GM19238 (cell line): ENCODE measurements around the gene NET1.
"Not testable (repeated sequence)": the region's sequence is repeated elsewhere in the genome, so short reads cannot be mapped to it uniquely, and the experiment has no call there.

Experiments
- DNase-seq: peaks from one replicate; pipeline ENCODE4 v3.0.0; 2011; ENCODE audit warnings: low spot score; ENCODE audit not compliant: insufficient read length

Gene NET1

DNA sequence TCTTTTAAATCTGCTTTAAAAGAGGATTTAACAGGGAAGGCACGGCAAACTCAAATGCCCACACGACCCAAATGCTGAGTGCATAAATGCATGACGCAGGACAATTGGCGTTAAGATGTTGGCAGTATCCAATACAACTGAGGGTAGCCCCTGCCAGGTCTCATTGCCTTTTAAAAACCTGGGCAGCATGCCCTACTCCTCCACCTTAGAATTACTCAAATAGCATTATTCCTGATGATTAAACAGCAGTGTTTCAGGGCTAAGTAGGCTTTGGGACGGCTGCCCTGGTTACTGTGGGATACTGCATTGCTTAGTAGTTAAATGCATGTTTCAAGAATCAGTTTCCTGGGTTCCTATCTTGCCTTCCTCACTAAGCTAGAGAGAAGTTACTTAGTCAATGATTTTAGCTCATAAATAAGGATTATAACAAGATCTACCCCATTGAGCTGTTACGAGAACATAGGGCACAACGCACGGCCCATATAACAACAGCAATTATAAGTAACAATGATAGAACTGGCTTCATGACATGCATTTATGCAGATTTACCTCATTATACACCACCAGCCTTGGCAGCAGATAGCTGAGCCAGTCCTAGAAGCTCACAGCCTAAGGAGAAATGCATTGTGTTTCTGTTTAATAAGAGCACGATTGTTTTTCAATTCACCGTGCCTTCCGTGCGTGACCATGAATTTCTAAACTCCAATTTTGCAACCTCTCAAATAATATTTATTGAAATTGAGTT, 15.6 kb upstream of the NET1 start:
- no peak for DNase-seq

DNA sequence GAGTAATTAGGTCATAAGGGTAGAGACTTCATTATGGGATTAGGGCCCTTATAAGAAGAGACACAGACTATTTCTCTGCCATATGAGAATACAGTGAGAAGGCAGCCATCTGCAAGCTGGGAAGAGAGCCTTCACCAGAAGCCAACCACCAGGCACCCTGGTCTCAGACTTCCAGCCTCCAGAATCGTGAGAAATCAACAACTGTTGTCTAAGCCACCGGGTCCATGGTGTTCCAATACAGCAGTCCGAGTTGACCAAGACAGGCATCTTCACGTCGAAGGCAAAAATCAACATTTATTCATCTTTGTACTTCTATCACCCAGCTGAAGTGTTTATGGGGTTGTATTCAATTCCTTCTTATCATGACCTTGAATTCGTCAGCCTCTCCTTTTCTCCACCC, 13.0 kb upstream of the NET1 start:
- DNase-seq = no peak

DNA sequence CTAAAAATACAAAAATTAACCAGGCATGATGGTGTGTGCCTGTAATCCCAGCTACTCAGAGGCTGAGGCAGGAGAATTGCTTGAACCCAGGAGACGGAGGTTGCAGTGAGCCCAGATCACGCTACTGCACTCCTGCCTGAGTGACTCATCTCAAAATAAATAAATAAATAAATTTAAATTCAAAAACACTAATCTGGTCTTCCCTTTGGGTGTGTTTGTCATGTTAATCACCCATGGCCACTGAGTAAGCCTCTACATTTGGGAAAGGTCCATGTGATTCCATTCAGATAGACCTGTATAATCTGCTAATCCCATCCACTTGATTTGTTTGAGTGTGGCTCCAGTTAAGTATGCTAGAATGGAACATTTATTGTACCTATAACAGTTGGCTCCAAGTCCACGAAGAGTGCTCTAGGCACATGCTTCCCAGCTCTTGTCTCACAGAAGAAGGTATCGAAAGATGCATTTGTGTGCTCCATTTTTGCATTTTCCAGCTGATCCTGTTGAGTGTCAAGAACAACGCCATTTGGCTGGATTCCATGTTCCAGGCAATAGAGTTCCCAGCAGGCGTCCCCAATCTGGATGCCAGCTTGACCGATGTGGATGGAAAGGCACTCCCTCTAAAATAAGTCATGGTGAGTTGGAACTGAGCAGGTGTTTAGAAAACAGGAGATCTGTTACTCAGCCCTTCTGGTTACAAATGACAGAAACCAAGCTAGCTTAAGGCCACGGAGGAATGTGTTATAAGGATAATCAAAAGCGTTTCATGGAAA, 11.7 kb upstream of the NET1 start:
- DNase-seq = no peak

DNA sequence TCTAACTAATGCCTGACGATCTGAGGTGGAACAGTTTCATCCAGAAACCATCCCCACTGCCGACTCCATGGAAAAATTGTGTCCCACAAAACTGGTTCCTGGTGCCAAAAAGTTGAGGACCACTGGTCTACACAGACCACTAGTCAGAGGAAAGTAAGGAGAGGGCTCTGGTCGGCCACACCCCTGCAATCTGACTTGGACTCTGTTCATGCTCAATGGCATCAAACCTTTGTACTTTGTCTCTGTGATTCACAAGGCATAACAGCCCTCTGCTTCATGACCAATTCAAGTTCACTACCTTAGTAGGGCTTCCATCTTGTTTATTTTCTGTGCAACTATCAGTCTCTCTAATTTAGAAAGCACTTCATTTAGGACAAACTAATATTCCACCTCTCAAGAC, 9.6 kb upstream of the NET1 start:
- no peak for DNase-seq

DNA sequence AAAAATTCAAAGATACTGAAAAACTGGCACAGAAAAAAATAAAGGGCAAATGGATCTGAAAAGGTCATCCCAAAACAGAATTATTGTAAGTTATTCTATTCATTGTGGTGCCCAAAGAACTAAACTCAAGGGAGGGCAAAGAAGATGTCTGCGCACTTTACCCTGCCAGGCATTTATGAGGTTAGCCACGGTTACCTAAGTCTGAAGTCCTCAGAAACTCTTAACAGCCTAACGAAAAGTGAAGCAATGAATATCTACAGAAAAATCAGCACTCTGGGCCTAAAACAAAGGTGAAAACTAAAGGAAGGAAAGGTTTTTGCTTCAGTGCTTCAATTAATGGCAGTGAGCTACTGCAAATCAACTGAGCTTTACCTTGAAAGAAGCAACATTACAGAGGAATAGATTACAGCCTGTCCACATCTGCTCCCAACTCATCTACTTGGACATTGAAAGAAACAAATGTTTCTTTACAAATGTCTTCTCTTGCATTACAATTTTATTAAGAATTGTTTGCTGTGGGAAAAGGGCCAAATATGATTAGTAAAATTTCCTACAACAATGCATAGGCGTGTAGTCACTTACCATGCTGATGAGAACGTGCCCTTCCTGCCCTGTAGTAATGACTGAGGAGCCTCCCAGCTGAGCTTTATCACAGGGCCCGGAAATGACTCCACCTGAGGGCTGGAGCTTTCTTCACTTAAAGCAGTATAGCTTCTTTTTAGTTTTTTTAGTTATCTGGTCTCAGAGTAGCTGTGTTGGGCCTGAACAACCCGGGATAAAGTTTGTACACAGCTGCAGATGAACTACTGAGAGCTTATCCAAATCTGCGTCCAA, 7.9 kb upstream of the NET1 start, which contains the start of gene TUBAL3:
Gene TUBAL3, minus strand, starts transcription at position 621 of the 834 bp plus-strand sequence. Its CDS starts 36 bp downstream, at position 585.
- no peak for DNase-seq

DNA sequence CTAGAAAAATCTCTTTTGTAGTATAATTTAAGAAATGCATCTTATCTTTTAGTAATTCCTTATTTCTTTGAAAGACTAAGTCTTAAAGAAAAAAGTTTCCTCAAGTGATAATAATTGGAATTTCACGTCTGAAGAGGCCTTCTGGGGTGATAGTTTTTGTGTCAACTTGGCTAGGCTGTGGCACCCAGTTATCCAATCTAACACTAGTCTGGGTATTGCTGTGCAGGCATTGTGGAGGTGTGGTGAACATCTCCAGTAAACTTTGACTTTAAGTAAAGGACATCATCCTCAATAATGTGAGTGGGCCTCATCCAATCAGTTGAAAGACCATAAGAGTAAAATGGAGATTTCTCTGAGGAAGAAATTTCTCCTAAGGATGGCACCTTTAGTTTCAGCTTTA, 5.4 kb upstream of the NET1 start:
- DNase-seq = no peak

DNA sequence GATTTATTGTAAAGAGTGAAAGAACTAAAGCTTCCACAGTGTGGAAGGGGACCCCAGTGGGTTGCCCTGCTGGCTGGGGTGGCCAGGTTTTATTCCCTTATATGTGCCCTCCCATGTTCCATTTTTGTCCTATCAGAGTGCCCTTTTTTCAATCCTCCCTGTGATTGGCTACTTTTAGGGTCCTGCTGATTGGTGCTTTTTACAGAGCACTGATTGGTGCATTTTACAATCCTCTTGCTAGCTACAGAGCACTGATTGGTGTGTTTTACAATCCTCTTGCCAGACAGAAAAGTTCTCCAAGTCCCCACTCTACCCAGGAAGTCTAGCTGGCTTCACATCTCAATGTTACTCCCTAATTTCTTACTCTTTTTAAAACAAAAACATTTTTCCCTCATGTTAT, 1.6 kb upstream of the NET1 start:
- not testable (repeated sequence) for DNase-seq

DNA sequence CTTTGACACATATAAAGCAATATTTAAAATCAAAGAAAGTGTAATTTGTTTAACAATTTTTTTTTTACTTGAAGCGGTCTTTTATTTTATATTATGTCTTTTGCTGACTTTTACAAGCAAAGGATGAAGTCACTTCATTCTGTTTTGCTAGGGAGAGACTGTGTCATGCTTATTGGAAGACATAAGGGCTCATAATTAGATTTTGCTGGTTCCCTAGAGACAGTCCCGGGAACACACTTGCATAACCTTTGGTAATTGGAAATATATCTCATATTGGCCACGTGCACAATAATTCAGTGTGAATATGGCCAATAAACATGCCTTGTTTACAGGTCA, 448 bp upstream of the NET1 start:
- DNase-seq = no peak

DNA sequence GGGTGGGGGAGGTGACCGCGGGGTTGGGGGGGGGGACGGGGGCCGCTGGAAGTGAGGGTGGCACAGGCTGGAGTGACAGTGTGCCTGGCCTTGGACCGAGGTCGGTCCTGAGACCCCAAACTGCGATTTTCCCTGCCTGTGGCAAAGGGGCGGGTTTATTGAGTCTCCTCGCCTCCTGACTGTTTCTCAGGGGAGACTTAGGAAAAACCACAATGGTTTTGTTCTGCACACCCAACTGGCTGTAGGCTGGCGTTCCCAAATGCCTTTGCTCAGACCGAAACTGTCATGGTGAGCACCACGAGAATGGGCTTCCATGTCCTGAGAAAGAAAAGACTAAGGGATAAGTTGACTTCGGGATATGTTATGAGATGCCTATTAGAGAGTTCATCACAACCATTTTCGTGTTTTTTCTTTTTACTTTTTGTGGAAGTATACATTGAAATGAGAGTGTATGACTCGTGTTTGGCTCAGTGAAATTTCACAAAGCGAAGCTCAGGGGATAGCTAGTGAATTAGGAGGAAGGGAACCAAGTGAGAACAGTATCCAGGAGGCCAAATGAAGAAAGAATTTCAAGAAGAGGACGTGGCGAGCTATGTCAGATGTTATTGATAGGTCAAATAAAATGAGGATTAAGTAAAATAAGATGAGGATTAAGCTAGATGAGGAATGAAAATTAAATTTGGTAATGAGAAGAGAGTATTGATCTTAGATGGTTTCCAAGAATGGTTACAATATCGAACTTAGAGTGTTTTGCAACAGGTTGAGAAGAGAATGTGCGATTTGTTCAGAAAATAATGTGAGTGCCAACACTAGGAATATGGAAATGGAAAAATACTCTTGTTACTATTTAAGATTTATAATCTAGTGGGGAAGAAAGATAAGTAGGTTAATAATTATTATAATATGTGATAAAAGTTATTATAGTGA, 918 bp downstream of the NET1 start:
- no peak for DNase-seq

DNA sequence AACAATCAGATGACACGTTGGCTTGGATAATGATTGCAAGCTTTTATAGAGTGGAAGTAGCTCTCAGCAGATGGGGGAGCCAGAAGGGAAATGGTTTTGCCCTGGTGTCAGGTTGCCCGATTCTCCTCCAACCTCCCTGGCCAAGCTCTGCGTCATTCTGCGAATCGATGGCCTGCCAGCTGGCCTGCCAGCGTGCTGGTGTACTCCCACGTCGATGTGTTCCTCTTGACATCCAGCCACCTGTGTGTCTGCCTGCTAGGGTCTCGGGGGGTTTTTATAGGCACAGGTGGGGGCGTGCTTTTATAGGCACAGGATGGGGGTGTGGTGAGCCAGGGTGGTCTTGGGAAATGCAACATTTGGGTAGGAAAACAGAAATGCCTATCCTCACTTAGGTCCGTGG, 4.6 kb downstream of the NET1 start:
- no peak for DNase-seq

DNA sequence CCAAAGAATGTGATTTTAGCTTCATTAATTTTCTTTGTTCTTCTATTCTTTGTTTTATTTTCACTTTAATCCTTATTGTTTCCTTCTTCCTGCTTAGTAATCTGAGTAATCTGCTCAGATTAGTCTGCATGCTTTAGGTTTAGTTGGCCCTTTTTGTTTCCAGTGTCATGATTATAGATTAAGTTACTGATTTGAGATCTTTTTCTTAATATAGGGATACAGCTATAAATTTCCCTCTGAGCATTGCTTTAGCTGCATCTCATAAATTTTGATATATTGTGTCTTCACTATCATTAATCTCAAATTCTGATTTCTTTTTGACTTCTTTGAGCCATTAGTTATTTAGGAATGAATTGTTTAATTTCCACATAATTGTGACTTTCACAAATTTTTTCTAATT, 6.2 kb downstream of the NET1 start:
- no peak for DNase-seq

DNA sequence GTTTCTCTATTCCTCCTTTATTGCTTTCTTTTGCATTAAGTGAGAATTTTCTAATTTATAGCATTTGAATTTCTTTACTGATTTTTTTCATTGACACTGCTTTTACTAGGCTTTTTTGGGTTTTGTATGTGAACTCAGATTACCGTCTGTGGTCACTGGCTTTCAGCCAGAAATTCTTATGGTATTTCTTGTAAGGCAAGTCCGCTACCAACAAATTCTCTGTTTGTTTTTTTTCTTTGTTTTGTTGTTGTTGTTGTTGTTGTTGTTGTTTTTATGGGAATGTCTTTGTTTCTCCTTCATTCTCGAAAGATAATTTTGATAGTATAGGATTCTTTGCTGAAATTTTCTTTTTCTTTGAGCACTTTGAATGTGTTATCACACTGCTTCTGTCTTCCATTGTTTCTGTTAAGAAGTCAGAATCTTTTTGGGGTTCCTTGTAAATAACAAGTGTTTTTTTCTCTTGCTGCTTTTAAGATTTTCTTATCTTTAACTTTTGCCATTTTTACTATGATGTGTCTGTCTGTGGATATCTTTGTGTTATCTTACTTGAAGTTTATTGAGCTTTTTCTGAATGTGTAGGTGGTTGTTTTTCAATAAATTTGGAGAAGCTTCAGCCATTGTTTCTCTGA, 7.2 kb downstream of the NET1 start:
- DNase-seq = no peak

DNA sequence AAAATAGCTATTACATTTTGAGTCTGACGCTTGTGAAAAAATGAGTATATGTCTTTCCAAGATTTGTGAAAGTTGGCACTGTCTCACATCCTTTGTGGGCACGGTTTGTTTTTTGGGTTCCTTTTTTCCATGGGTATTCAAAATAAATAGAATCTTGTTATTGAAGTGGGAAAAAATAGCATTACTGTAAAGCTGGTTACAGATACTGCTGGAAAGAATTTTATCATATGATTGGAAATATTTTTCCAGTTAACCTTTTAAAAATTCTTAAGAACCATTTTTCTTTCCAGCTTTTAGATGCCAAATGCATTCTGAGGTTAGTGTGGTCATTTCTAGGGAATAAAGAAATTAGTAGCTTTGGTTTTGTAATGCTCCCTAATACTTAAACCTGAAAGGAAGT, 11.4 kb downstream of the NET1 start:
- no peak for DNase-seq

DNA sequence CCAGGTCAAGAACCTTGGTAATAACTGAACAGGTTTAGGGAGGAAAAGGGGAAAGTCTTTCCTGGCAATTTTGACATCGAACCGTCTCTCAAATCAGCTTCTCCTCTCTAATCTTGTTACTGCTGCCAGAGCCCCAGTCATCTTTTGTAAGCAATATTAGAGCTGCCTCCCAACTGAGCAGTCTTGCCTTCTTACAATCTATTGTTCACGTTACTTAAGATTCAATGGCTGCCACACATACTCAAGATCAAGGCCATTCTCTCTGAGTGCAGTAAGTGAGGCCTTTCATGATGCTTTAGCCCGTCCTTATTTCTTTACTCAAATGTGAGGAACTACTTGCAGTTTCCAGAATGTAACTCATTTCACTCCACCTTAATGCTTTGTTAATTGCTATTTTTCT, 12.4 kb downstream of the NET1 start:
- DNase-seq = no peak

DNA sequence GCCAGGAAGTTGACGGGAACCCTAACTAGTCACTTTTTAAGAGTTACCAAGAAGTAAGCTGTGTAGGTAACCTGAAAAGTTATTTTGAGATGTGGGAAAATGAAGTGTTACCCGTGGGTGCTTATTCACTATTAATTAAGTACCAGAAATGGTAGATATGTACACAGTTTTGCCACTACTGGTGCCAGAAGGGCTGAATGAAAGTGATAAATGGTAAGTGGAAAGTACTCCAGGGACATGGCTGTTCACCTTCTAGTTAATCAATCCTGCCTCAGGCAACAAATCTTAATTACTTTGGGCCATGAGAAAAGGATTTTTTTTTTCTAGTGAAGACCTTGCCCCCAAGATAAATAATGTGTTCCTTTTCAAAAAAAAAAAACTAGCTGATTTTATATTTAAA, 15.8 kb downstream of the NET1 start:
- DNase-seq = no peak

DNA sequence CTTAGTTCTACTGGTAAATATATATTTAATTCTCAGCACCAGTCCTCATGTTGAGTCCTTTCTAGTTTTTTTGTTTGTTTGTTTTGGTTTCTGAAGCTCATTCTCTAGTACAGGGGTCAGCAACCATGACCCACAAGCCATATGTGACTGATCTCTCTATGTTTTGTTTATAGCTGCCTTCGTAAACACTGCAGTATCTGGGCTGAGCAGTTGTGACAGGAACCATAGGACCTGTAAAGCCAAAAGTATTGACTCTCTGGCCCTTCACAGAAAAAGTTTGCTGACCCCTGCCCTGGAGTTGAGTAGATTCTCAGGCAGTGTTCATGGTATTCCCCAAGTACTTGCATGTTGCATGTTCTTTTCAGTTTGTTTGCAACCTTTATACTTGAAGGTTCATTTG, 20.8 kb downstream of the NET1 start:
- DNase-seq = no peak

DNA sequence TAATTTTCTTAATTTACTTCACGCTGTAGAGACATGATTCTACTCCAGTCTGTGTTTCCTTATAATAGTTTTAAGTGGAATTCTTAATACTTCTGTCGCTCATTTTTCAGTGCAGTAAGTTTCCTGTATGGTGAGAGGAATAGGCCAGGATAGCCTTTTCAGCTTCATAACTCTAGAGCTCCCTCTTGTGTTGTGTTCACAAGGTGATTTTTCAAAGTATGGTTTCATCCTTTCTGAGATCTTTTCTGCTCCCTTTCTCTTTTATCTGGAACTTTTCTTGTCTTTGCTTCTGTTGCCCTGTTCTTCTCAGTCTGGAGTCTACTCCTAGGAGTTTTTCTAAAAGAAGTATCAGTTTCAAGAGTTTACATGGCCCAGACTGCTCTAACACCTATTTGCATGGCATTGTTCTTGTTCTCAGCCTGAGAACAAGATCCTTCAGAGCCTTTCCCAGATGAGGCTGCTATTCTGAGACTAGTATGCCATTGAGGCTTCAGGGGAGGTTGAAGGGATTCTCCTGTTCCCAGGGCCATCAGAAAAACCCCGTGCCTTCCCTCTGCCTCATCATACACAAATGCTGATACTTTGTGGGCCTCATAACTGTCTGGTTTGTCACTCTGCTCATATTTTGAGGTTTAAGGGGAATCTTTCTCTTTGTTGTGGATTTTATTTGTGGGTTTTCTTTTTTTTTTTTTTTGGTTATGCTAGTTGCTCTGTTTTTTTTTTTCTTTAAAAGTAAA, 21.8 kb downstream of the NET1 start:
- DNase-seq = no peak

DNA sequence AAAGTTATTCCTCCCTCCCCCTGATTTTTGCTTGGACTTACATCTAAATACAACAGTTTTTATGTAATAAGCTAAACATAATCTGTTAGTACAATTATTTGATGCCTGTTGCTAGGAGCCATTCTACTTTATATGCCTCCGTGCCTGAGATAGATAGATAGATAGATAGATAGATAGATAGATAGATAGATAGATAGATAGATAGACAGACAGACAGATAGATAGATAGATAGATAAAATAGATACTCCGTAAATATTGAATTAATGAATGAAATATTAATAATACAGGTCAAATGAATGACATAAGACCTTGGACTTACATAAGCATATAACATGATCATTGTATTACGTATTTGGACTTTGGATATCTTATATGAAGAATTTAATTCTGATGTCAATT, 23.0 kb downstream of the NET1 start:
- no peak for DNase-seq

DNA sequence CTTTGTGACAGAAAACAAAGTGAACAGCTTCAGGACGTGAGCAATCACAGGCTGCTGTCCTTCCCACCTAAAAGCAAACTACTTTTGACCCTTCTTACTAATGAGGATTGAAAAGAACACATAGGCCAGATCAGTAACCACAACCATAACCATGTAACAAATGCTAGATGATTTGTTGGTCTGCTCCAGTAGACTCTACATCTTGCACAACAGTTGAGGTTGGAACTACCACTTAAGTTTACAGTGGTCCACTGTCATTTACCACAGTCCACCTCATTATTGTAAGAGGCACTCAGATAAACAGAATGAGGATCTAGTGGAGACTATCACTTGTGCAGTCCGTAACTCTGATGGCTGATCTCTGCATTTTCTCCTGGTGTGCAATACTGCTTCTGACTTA, 27.8 kb downstream of the NET1 start:
- no peak for DNase-seq

DNA sequence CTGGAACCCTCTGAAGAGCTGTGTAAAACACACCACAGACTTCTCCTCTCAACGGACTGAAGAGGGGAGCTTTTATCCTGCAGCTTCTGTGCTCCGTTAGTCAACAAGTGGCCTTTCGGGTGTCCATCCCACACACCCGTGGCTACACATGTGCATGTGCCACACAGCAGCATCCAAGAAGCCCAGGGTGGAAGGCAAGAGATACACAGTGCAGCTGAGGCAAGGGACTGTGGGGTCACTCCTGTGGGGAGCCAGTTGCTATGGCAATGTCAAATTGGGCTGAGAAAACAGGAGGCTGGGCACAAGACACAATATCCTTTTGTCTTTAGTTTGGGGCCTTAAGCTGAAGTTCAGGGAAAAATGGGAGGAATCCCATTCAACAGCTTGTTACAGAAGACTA, 28.7 kb downstream of the NET1 start:
- DNase-seq = no peak
